Testis (tissue), 3 donors: ENCODE results near the gene CDH5. TPM values are rescaled to one million over a fixed set of nuclear protein-coding genes. Genes with fewer than 3 reads are reported as not detected.

Experiments
- DNase-seq: peaks from one replicate; pipeline ENCODE4 v3.0.0-alpha.2; 2019
- H3K27ac ChIP-seq, 2 donors: fragments of 200-600 bp; sonication (generic); one replicate each; pipeline ENCODE4 v1.5.1; 2019
- H3K27me3 ChIP-seq: fragments of 200-600 bp; sonication (generic); one replicate; pipeline ENCODE4 v1.5.1; 2019
- H3K36me3 ChIP-seq: fragments of 200-600 bp; sonication (generic); one replicate; pipeline ENCODE4 v1.5.1; 2017; ENCODE audit warnings: low read depth; ENCODE audit errors: missing control alignments
- H3K4me1 ChIP-seq: fragments of 200-600 bp; sonication (generic); one replicate; pipeline ENCODE4 v1.5.1; 2019
- H3K4me3 ChIP-seq, 2 donors: fragments of 200-600 bp; sonication (generic); one replicate each; pipeline ENCODE4 v1.5.1; 2017 to 2019
- H3K9me3 ChIP-seq: fragments of 200-600 bp; sonication (generic); one replicate; pipeline ENCODE4 v1.5.1; 2017
- POLR2A ChIP-seq: fragments of 450-650 bp; IDR thresholded peaks from one replicate; pipeline ENCODE4 v1.6.1; 2017; ENCODE audit warnings: antibody characterized with exemption, mild to moderate bottlenecking, moderate library complexity
- WGBS, 2 donors: methylation state at CpG; one replicate each; pipeline ENCODE4 v1.1.5; 2018; 5-methylcytosine and 5-hydroxymethylcytosine counted together
- intact Hi-C: fragments of 100-400 bp; cut with DNase I; formaldehyde crosslinking; loops from one replicate; pipeline ENCODE4 v1.15.1; 2023; ENCODE audit warnings: low total_unique reads
- polyA plus RNA-seq: library from polyadenylated mRNA; stranded (reverse); fragments of 350-450 nt; fragmentation: Illumina TruSeq; extraction: RNeasy Lipid Tissue Mini Kit (QIAGEN cat#74804); gene quantifications from one replicate; pipeline ENCODE4 v1.2.3, GENCODE V29; 2014; ENCODE audit warnings: low read depth, low replicate concordance; ENCODE audit not compliant: insufficient read depth
- total RNA-seq, 2 donors: library from RNA; depleted of rRNA; stranded (reverse); fragments of >200 nt; gene quantifications; one replicate each; pipeline ENCODE4 v1.2.3, GENCODE V29; 2016
- TF ChIP-seq, protein P1 (sequence below), 3 experiments: fragments of 450-650 bp in 2 of 3; fragments of 200-600 bp in 1 of 3; sonication (generic) in 1 of 3; IDR thresholded peaks; one replicate each; pipeline ENCODE4 v1.5.1; 2016 to 2019; ENCODE audit warnings: antibody characterized with exemption in 3 of 3, mild to moderate bottlenecking in 2 of 3, moderate library complexity in 1 of 3

The CDH5 gene
- total and polyA plus RNA-seq, 3 donors from 2014 or later, result 22.1 to 40.6 (median 23.8) TPM

DNA sequence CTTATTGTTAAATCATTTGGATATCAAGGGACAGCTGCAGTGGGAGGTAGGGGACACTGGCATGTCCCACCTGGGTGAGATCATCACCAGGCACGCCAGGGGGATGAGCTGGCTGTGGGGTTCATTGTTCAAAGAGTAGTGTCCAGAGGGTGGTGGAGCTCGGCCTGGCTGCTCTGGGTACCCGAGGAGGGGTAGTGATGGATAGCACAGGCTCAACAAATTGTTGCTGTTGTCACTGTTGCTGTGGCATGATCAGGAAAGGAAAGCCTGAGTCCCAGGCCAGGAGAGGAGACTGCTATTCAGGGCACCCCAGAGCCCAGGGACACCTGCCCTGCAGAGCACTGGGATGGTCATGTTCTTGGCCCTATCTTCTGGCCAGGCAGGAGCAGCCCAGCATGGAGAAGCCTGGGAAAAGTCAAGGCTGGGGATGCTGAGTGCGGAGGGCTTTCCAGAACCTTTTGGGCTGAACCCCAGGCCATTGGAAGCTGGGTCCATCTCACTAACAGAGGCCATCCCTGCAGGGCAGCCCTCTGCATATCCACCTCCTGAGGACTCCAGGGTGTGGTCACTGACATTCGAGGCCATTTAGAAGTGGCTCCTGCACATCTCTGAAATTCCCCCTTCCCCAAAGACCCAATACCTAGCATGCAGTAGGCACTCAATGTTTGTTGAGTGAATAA, 72.7 kb downstream of the CDH5 start:
- no peaks in the 10 kb centered on the region for H3K9me3 ChIP-seq
- no peak overlapping the region for H3K27ac ChIP-seq
- no peaks in the 10 kb centered on the region for H3K4me1 ChIP-seq
- intact Hi-C loops, result no loop called here
- H3K27me3 ChIP-seq, result no peaks in the 10 kb centered on the region
- DNase-seq, result no peak
- WGBS, 2 donors, result 86 to 88% methylated on average over 4 to 5 of the region's 5 CpGs
- no peaks in the 10 kb centered on the region for H3K36me3 ChIP-seq
- TF ChIP-seq POLR2A, result no peak
- TF ChIP-seq, protein P1, sequence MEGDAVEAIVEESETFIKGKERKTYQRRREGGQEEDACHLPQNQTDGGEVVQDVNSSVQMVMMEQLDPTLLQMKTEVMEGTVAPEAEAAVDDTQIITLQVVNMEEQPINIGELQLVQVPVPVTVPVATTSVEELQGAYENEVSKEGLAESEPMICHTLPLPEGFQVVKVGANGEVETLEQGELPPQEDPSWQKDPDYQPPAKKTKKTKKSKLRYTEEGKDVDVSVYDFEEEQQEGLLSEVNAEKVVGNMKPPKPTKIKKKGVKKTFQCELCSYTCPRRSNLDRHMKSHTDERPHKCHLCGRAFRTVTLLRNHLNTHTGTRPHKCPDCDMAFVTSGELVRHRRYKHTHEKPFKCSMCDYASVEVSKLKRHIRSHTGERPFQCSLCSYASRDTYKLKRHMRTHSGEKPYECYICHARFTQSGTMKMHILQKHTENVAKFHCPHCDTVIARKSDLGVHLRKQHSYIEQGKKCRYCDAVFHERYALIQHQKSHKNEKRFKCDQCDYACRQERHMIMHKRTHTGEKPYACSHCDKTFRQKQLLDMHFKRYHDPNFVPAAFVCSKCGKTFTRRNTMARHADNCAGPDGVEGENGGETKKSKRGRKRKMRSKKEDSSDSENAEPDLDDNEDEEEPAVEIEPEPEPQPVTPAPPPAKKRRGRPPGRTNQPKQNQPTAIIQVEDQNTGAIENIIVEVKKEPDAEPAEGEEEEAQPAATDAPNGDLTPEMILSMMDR (IDR thresholded peaks at IDR 0.05), result no peak
- H3K4me3 ChIP-seq, result no peak overlapping the region

DNA sequence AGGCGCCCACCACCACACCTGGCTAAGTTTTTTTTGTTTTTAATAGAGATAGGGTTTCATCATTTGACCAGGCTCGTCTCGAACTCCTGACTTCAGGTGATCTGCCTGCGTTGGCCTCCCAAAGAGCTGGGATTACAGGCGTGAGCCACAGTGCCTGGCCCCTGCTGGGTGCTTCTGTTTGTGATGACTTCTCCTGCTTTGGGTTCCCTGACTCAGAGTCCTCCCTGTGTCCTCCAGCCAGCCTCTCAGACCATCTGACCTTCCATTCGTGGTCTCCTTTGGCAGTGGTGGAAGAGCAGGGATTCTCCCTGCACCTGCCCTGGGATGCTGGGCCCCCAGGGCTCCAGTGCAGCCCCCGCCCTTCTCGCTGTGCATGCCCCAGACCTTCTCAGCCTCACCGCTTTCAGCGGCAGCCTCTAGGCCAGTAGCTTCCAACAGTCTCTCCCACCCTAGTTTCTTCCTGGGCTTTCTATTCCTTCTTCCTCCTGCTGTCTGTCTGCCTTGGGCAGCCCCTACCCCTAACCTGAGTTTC, 73.8 kb downstream of the CDH5 start:
- TF ChIP-seq POLR2A, result no peak
- 92 to 97% methylated on average over 10 of the region's 10 CpGs for WGBS, 2 donors
- no peaks in the 10 kb centered on the region for H3K36me3 ChIP-seq
- H3K4me1 ChIP-seq, result no peaks in the 10 kb centered on the region
- no peak overlapping the region for H3K4me3 ChIP-seq
- H3K27ac ChIP-seq, result no peak overlapping the region
- no peaks in the 10 kb centered on the region for H3K9me3 ChIP-seq
- intact Hi-C loops, result no loop called here
- DNase-seq, result no peak
- H3K27me3 ChIP-seq, result no peaks in the 10 kb centered on the region

DNA sequence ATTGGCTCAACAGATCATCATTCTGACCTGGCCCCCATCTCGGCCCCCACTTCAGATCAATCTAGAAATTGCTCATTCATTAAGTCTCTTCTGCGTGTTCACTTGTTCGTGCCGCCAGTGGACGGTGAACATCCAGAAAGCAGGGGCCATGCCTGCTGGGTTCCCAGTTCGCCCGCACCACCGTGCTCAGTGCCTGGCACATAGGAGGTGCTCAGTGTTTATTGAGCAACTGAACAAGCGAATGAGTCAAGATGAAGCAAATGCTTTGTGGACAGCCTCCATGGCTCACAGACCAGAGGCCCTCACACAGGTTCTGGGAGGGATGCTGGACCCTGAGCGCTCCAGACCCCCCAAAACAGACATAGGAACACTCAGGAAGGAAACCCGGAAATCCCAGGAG, 74.5 kb downstream of the CDH5 start:
- no peaks in the 10 kb centered on the region for H3K27me3 ChIP-seq
- H3K36me3 ChIP-seq, result no peaks in the 10 kb centered on the region
- TF ChIP-seq, protein P1 (IDR thresholded peaks at IDR 0.05), result no peak
- no peak for TF ChIP-seq POLR2A
- H3K4me1 ChIP-seq, result no peaks in the 10 kb centered on the region
- H3K9me3 ChIP-seq, result no peaks in the 10 kb centered on the region
- no peak overlapping the region for H3K27ac ChIP-seq
- no peak for DNase-seq
- intact Hi-C loops, result no loop called here
- H3K4me3 ChIP-seq, result no peak overlapping the region
- whole genome bisulfite sequencing, 2 donors, result 90 to 94% methylated on average over 11 of the region's 11 CpGs

DNA sequence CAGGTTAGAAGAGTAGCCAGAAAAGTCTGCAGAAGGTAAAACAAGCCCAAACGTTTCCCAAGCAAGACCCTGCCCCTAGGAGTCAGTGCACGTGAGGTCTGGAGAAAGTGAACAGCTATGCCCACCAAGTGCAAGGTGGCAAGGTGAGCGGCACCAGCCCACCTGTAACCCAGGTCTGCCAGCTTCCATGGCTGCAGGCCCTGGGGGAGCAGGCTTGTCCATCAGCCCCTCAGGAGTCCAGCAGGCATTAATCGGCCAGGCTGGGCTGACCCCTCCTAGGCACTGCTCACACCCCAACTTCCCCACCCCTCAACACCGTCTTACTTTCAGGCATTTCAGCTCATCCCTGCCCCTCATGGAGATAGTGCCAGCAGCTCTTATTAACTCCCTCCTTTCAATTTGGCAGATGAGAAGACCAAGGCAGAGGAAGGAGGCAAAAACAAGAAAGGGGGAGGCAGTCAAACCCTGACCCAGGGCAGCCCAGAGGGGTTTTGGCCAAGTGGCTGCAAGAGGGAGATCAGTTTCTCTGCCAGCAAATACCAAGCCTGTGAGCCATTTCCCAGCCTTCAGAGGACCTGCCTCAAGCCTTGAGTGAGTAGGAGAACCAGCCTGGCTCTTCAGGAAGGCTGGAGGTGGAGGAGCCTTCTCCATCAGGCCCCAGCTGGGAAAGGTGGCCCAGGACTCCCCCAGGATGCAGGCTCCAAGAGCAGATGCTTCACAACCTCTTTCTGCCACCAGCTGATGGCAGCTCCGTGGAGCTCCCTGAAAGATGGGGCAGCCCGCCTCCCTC, 75.3 kb downstream of the CDH5 start:
- no peaks in the 10 kb centered on the region for H3K9me3 ChIP-seq
- H3K4me1 ChIP-seq, result no peaks in the 10 kb centered on the region
- TF ChIP-seq, protein P1 (IDR thresholded peaks at IDR 0.05), result no peak
- TF ChIP-seq POLR2A, result no peak
- WGBS, 2 donors, result 81% methylated on average over 7 of the region's 7 CpGs
- H3K27me3 ChIP-seq, result no peaks in the 10 kb centered on the region
- no peak for DNase-seq
- no peak overlapping the region for H3K27ac ChIP-seq
- intact Hi-C loops, result no loop called here
- no peaks in the 10 kb centered on the region for H3K36me3 ChIP-seq
- H3K4me3 ChIP-seq, result no peak overlapping the region

DNA sequence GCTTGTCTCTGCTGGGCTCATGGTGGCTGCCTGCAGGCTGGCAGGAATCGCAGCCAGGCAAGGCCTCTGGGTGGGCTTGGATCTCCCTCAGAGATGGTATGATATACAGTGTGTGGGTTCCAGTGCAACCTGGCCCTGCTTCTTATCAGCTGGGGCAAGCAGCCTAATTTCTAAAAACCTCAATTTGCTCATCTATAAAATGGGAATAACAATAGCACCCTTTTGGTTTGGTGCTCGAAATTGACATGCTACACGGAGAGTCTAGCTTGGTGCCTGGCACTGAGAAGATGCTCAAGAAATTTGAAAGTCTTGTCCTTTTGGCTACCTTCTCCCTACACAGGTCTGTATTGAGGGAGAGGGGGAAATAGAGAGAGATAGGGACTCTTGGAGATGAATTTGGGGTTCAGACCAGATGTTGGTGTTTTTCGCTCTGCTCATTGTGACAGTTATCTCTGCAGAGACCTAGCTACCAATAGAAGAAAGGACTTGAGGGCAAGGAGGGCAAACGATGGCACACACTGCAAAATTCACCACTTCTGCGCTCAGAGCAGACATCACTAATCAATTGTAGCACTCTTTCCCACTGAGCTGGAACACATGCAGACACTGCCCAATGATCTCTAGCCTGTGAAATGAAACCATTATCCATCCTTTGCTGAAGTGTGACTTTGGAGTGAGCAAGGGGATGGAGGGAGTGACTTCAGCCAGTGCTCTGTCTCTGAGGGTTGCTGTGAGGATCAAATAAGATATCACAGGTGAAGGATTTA, 76.2 kb downstream of the CDH5 start:
- Histone ChIP-seq H3K27me3 (no peaks in the 10 kb centered on the region), H3K36me3 (no peaks in the 10 kb centered on the region), H3K4me3 (no peak overlapping the region), H3K4me1 (no peaks in the 10 kb centered on the region), H3K9me3 (no peaks in the 10 kb centered on the region), H3K27ac (no peak overlapping the region)
- TF ChIP-seq, protein P1 (IDR thresholded peaks at IDR 0.05), result no peak
- TF ChIP-seq POLR2A, result no peak
- DNase-seq, result no peak
- intact Hi-C loops, result no loop called here
- WGBS, 2 donors, result 79% methylated on average over 6 of the region's 6 CpGs
